Naive thymus-derived CD4-positive, alpha-beta T cell (primary cell): ENCODE results near the gene FOXL3. TPM values are rescaled to one million over a fixed set of nuclear protein-coding genes. Genes with fewer than 3 reads are reported as not detected.

Source experiments
- ATAC-seq: fragments of 150-1000 bp; cut with Tn5 transposase; 2 replicates; pipeline ENCODE4 v1.10.0; 2021; ENCODE audit warnings: mild to moderate bottlenecking, moderate library complexity
- CTCF ChIA-PET: fragments of 350-600 bp; sonication (Branson Sonifier 250); formaldehyde crosslinking; loops from one replicate; lab custom pipeline; 2021; ENCODE audit warnings: antibody characterized with exemption; lab: Charles Lee
- POLR2A ChIA-PET: fragments of 350-600 bp; sonication (Branson Sonifier 250); formaldehyde crosslinking; loops from one replicate; lab custom pipeline; 2021; ENCODE audit warnings: antibody characterized with exemption, inconsistent platforms; lab: Charles Lee
- DNase-seq, 9 donors: peaks; one replicate each; pipeline versions ENCODE4 v3.0.0 to v3.0.0-alpha.2; 2020 to 2022; ENCODE audit warnings: mixed read lengths in 1 of 9
- H3K27ac ChIP-seq: one replicate; pipeline ENCODE4 v1.7.0; 2013; ENCODE audit warnings: mild to moderate bottlenecking, low read depth, low read length, moderate library complexity
- H3K27me3 ChIP-seq, 2 donors: one replicate each; pipeline ENCODE4 v1.7.0; 2013; ENCODE audit warnings: low read length in 2 of 2, mild to moderate bottlenecking in 2 of 2, moderate library complexity in 2 of 2; ENCODE audit not compliant: control insufficient read depth in 2 of 2, insufficient read depth in 2 of 2
- H3K36me3 ChIP-seq, 3 experiments: 1 replicate in 2 of 3; 2 replicates in 1 of 3; pipeline ENCODE4 v1.7.0; 2013; ENCODE audit warnings: low read length in 3 of 3, mild to moderate bottlenecking in 3 of 3, moderate library complexity in 1 of 3; ENCODE audit not compliant: insufficient read depth in 3 of 3, control insufficient read depth in 2 of 3
- H3K4me1 ChIP-seq, 2 donors: one replicate each; pipeline ENCODE4 v1.7.0; 2013; ENCODE audit warnings: low read length in 2 of 2, mild to moderate bottlenecking in 2 of 2, moderate library complexity in 1 of 2; ENCODE audit not compliant: control insufficient read depth in 2 of 2, insufficient read depth in 2 of 2
- H3K4me3 ChIP-seq: 2 replicates; pipeline ENCODE4 v1.7.0; 2013; ENCODE audit warnings: mild to moderate bottlenecking, low read length
- H3K9me3 ChIP-seq, 3 experiments: 1 replicate in 2 of 3; 2 replicates in 1 of 3; pipeline ENCODE4 v1.7.0; 2013; ENCODE audit warnings: low read length in 3 of 3; ENCODE audit not compliant: control insufficient read depth in 2 of 3
- H3K27ac Mint-ChIP-seq, 9 donors: one replicate each; pipeline ENCODE4 v1.8.0; 2020 to 2022; ENCODE audit warnings: mixed read lengths in 9 of 9, mild to moderate bottlenecking in 8 of 9, moderate library complexity in 5 of 9, inconsistent platforms in 2 of 9
- H3K27me3 Mint-ChIP-seq, 5 donors: one replicate each; pipeline ENCODE4 v1.8.0; 2021 to 2022; ENCODE audit warnings: mixed read lengths in 5 of 5, mild to moderate bottlenecking in 1 of 5
- H3K36me3 Mint-ChIP-seq, 5 donors: one replicate each; pipeline ENCODE4 v1.8.0; 2020 to 2022; ENCODE audit warnings: mixed read lengths in 5 of 5, mild to moderate bottlenecking in 3 of 5, inconsistent platforms in 1 of 5
- H3K4me1 Mint-ChIP-seq, 7 donors: one replicate each; pipeline ENCODE4 v1.8.0; 2020 to 2022; ENCODE audit warnings: mixed read lengths in 7 of 7, mild to moderate bottlenecking in 3 of 7, inconsistent platforms in 1 of 7
- H3K4me3 Mint-ChIP-seq, 10 donors: one replicate each; pipeline ENCODE4 v1.8.0; 2020 to 2022; ENCODE audit warnings: mild to moderate bottlenecking in 10 of 10, mixed read lengths in 10 of 10, moderate library complexity in 6 of 10, inconsistent platforms in 2 of 10
- H3K9me3 Mint-ChIP-seq, 11 donors: one replicate each; pipeline ENCODE4 v1.8.0; 2020 to 2022; ENCODE audit warnings: mixed read lengths in 11 of 11, mild to moderate bottlenecking in 4 of 11, inconsistent platforms in 1 of 11, moderate library complexity in 1 of 11
- intact Hi-C, 2 donors: fragments of 100-400 bp; cut with micrococcal nuclease; formaldehyde crosslinking; loops; one replicate each; pipeline ENCODE4 v1.15.1; 2023
- polyA plus RNA-seq, 2 donors: library from polyadenylated mRNA; unstranded; fragments of 300-500 nt; fragmentation: Illumina TruSeq; gene quantifications; one replicate each; pipeline ENCODE4 v1.2.3, GENCODE V29; 2021
- total RNA-seq, 6 experiments: library from RNA in 5 of 6; stranded (reverse) in 5 of 6; gene quantifications; 1 replicate in 5 of 6; 2 replicates in 1 of 6; pipeline ENCODE4 v1.2.3 and lab custom pipeline; 2021 to 2026

Gene FOXL3
- total and polyA plus RNA-seq, 7 experiments from 2014 or later = not detected

GRCh38 chr7:251005-251404 is 39.0 kb upstream of the FOXL3 start:
- Histone ChIP-seq H3K36me3 (no peaks in the 10 kb centered on the region), H3K27me3 (no peaks in the 10 kb centered on the region), H3K4me3 (no peak overlapping the region), H3K9me3 (no peaks in the 10 kb centered on the region), H3K4me1 (no peaks in the 10 kb centered on the region), H3K27ac (no peak overlapping the region)
- no peaks in the 10 kb centered on the region for H3K36me3 Mint-ChIP-seq
- ChIA-PET CTCF (no interaction called here), POLR2A (no interaction called here)
- no peaks in the 10 kb centered on the region for H3K4me1 Mint-ChIP-seq
- no peaks in the 10 kb centered on the region for H3K9me3 Mint-ChIP-seq
- no peaks in the 10 kb centered on the region for H3K27me3 Mint-ChIP-seq
- DNase-seq (no peak), ATAC-seq (no peak)
- no peak overlapping the region for H3K4me3 Mint-ChIP-seq
- no peak overlapping the region for H3K27ac Mint-ChIP-seq
- intact Hi-C loops = no loop called here

- CTCF ChIA-PET = no interaction called here
- no peaks in the 10 kb centered on the region for H3K27me3 ChIP-seq
- Mint-ChIP-seq H3K4me1 (no peaks in the 10 kb centered on the region), H3K9me3 (no peaks in the 10 kb centered on the region), H3K36me3 (no peaks in the 10 kb centered on the region), H3K4me3 (no peak overlapping the region), H3K27ac (no peak overlapping the region), H3K27me3 (no peaks in the 10 kb centered on the region)
- H3K9me3 ChIP-seq = no peaks in the 10 kb centered on the region
- intact Hi-C loops = no loop called here
- H3K4me3 ChIP-seq = no peak overlapping the region
- H3K4me1 ChIP-seq = no peaks in the 10 kb centered on the region
- no peak for ATAC-seq
- H3K27ac ChIP-seq = no peak overlapping the region
- DNase-seq = no peak
- POLR2A ChIA-PET = no interaction called here
- H3K36me3 ChIP-seq = no peaks in the 10 kb centered on the region
These were observed 38.4 kb upstream of the FOXL3 start for GRCh38 chr7:251446-252175.

- Mint-ChIP-seq H3K36me3 (no peaks in the 10 kb centered on the region), H3K27ac (no peak overlapping the region), H3K4me1 (no peaks in the 10 kb centered on the region), H3K9me3 (no peaks in the 10 kb centered on the region), H3K27me3 (no peaks in the 10 kb centered on the region), H3K4me3 (no peak overlapping the region)
- POLR2A ChIA-PET = no interaction called here
- no peaks in the 10 kb centered on the region for H3K9me3 ChIP-seq
- CTCF ChIA-PET = no interaction called here
- no peaks in the 10 kb centered on the region for H3K4me1 ChIP-seq
- no peaks in the 10 kb centered on the region for H3K36me3 ChIP-seq
- intact Hi-C loops = no loop called here
- H3K27ac ChIP-seq = no peak overlapping the region
- no peaks in the 10 kb centered on the region for H3K27me3 ChIP-seq
- no peak overlapping the region for H3K4me3 ChIP-seq
- ATAC-seq = no peak
- no peak for DNase-seq
These were observed 37.6 kb upstream of the FOXL3 start for GRCh38 chr7:252216-252965.

- intact Hi-C loops = no loop called here
- Mint-ChIP-seq H3K4me3 (no peak overlapping the region), H3K27me3 (no peaks in the 10 kb centered on the region), H3K4me1 (no peaks in the 10 kb centered on the region), H3K9me3 (no peaks in the 10 kb centered on the region), H3K27ac (no peak overlapping the region), H3K36me3 (no peaks in the 10 kb centered on the region)
- Histone ChIP-seq H3K4me3 (no peak overlapping the region), H3K4me1 (no peaks in the 10 kb centered on the region), H3K9me3 (no peaks in the 10 kb centered on the region), H3K27ac (no peak overlapping the region), H3K27me3 (no peaks in the 10 kb centered on the region), H3K36me3 (no peaks in the 10 kb centered on the region)
- ChIA-PET CTCF (no interaction called here), POLR2A (no interaction called here)
- DNase-seq (no peak), ATAC-seq (no peak)
These were observed 37.0 kb upstream of the FOXL3 start for GRCh38 chr7:252981-253380.

- Mint-ChIP-seq H3K4me1 (no peaks in the 10 kb centered on the region), H3K27ac (no peak overlapping the region), H3K9me3 (no peaks in the 10 kb centered on the region), H3K27me3 (no peaks in the 10 kb centered on the region), H3K36me3 (no peaks in the 10 kb centered on the region), H3K4me3 (no peak overlapping the region)
- Histone ChIP-seq H3K27me3 (no peaks in the 10 kb centered on the region), H3K4me1 (no peaks in the 10 kb centered on the region), H3K36me3 (no peaks in the 10 kb centered on the region), H3K9me3 (no peaks in the 10 kb centered on the region), H3K27ac (no peak overlapping the region), H3K4me3 (no peak overlapping the region)
- DNase-seq (no peak), ATAC-seq (no peak)
- ChIA-PET POLR2A (no interaction called here), CTCF (no interaction called here)
- intact Hi-C loops = no loop called here
These were observed 36.2 kb upstream of the FOXL3 start for GRCh38 chr7:253581-254336.

- Mint-ChIP-seq H3K36me3 (no peaks in the 10 kb centered on the region), H3K4me1 (peaks cover 0 to 5% (median 0%) of the 10 kb centered on the region in 7 donors), H3K27me3 (no peaks in the 10 kb centered on the region), H3K4me3 (no peak overlapping the region), H3K27ac (no peak overlapping the region), H3K9me3 (no peaks in the 10 kb centered on the region)
- ChIA-PET POLR2A (no interaction called here), CTCF (no interaction called here)
- ATAC-seq = no peak
- no peak overlapping the region for H3K27ac ChIP-seq
- H3K4me1 ChIP-seq = no peaks in the 10 kb centered on the region
- no peak for DNase-seq
- no peaks in the 10 kb centered on the region for H3K9me3 ChIP-seq
- H3K4me3 ChIP-seq = no peak overlapping the region
- intact Hi-C loops = no loop called here
- no peaks in the 10 kb centered on the region for H3K27me3 ChIP-seq
- no peaks in the 10 kb centered on the region for H3K36me3 ChIP-seq
These were observed 35.5 kb upstream of the FOXL3 start for GRCh38 chr7:254337-255037.
